ENCODE results near the gene SPOCK1.

GRCh38 chr5:137245438-137245837 is 253.7 kb downstream of the SPOCK1 start:
- TF ChIP-seq CTCF (conservative IDR thresholded peaks at IDR 0.05; ENCODE audit: low read depth, low read length): no peak
- TF ChIP-seq EZH2phosphoT487 (IDR thresholded peaks at IDR 0.05; ENCODE audit: borderline replicate concordance, low read length): no peak
